ENCODE measurements around the gene PHF14.
A peak's percentile ranks its signal among the peaks of the same experiment; 100 is the strongest.
"Not testable (repeated sequence)": the region's sequence is repeated elsewhere in the genome, so short reads cannot be mapped to it uniquely, and the experiment has no call there.

The PHF14 gene, protein sequence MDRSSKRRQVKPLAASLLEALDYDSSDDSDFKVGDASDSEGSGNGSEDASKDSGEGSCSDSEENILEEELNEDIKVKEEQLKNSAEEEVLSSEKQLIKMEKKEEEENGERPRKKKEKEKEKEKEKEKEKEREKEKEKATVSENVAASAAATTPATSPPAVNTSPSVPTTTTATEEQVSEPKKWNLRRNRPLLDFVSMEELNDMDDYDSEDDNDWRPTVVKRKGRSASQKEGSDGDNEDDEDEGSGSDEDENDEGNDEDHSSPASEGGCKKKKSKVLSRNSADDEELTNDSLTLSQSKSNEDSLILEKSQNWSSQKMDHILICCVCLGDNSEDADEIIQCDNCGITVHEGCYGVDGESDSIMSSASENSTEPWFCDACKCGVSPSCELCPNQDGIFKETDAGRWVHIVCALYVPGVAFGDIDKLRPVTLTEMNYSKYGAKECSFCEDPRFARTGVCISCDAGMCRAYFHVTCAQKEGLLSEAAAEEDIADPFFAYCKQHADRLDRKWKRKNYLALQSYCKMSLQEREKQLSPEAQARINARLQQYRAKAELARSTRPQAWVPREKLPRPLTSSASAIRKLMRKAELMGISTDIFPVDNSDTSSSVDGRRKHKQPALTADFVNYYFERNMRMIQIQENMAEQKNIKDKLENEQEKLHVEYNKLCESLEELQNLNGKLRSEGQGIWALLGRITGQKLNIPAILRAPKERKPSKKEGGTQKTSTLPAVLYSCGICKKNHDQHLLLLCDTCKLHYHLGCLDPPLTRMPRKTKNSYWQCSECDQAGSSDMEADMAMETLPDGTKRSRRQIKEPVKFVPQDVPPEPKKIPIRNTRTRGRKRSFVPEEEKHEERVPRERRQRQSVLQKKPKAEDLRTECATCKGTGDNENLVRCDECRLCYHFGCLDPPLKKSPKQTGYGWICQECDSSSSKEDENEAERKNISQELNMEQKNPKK

DNA sequence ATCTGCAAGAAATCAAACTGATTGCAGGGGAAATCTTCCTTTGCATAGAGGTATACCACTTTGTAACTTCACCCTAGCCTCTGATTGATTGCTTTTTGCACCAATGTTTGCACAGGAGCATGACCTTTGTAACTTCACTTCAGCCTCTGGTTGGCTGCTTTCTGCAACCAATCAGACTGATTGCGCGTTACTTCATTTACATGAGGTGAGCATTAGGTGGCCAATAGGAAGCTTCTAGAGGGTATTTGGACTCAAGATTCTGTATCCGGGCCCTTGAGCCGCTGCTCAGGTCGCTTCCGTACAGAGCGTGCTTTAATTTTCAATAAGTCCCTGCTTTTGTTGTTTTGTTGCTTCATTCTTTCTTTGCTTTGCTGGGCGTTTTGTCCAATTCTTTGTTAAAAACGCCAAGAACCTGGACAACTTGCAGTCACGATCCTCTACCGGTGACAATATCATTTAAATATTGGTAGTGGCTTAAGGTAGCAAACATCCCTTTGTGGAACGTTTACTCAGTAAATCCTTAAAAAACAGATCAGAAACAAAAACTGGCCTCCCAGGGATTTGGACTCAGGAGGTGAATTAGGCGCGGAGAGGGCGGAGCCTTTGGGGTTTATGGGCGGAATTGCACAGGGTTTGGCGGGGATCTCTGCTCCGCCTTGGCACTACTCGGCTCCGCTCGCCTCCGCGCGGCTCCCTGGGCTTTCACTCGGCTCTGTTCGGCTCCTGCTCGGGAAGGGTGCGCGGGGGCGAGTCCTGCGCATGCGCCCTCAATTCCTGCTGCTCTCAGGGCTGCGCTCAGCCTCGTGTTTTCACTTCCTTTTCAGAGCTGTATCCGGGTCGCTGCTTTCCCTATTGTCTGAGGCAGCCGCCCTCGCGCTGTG is at the start of gene PHF14:
PHF14 (plus strand) TSS at position 812 of the 881 bp plus-strand sequence. CDS start 452 bp downstream, outside the sequence.
- DNase-seq (ENCODE audit: low read depth), result peak; percentile 83

DNA sequence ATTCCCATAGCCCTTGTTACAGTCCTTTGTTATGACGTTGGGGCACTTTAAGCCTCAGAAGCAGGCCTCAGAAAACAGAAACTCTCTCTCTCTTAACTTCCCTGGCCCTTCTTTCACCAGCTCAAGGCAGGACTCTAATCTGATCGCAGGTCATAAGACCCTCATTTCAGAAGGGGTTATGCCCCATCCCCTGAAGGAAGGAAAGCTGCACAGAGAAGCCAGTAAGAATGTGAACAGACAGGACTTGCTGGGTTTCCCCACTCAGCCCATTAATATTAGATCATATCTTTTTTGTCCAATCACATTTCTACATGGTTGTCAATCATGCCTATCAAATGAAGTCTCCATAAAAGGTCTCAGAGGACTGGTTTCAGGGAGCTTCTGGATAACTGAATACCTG is 49.3 kb upstream of the PHF14 start:
- DNase-seq (ENCODE audit: low read depth), result no peak

GRCh38 chr7:10928203-10928602 is 45.5 kb upstream of the PHF14 start:
- DNase-seq (ENCODE audit: low read depth), result not testable (repeated sequence)

DNA sequence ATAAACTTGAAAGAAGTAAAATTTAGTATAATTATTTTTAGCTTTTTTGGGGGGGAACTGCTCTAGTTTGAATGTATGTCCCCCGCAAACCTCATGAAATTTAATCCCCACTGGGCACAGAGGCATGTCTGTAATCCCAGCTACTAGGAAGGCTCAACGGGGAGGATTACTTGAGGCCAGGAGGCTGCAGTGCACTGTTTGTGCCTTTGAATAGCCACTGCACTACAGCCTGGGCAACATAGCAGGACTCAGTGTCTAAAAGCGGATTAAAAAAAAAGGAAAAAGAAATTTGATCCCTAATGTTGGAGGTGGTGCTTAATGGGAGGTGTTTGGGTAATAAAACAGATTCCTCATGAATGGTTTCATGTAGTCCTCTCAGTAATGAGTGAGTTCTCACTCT is 43.1 kb upstream of the PHF14 start:
- no peak for DNase-seq (ENCODE audit: low read depth)

GRCh38 chr7:10931161-10931560 is 42.5 kb upstream of the PHF14 start:
- DNase-seq (ENCODE audit: low read depth), result no peak

- peak; percentile 10 for DNase-seq (ENCODE audit: low read depth)
Measured at GRCh38 chr7:10934292-10934691, 39.4 kb upstream of the PHF14 start.

DNA sequence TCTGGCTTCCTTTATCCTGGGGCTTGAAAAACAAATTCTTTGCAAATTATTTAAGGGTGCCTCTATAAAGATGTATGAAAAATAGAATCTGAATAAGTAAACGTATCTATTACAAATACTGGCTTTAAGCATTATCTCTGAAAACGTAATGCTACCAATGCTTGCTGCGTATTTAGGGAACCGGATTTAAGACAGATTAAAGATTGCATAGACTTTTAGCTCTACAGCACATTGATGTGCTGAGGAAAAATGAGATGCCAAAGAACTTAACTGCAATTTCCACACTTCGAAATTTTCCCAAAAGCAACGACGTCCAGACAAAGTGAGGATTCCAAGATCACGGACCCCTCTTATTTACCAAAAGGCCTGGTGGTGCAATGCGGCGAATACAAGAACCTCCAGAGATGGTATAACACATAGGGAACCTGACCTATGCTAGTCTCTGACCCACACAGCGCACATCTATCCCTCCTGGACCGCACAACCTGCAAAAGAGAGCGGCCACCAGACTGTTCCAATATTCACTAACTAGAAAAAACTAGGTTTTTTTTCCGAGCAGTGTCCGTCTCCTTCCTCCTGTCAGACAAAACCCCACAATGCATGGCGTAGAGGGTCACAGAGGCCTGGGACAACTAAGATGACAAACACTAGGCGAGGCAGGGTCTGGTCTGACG is 34.3 kb upstream of the PHF14 start:
- DNase-seq (ENCODE audit: low read depth), result no peak

GRCh38 chr7:10939911-10940703 is 33.6 kb upstream of the PHF14 start:
- DNase-seq (ENCODE audit: low read depth), result peak; percentile 73

GRCh38 chr7:10940704-10941355 is 32.8 kb upstream of the PHF14 start:
- no peak for DNase-seq (ENCODE audit: low read depth)

- DNase-seq (ENCODE audit: low read depth), result no peak
Measured at GRCh38 chr7:10950494-10950893, 23.2 kb upstream of the PHF14 start.

GRCh38 chr7:10950974-10951578 is 22.6 kb upstream of the PHF14 start:
- not testable (repeated sequence) for DNase-seq (ENCODE audit: low read depth)

GRCh38 chr7:10952588-10952987 is 21.1 kb upstream of the PHF14 start:
- DNase-seq (ENCODE audit: low read depth), result no peak

DNA sequence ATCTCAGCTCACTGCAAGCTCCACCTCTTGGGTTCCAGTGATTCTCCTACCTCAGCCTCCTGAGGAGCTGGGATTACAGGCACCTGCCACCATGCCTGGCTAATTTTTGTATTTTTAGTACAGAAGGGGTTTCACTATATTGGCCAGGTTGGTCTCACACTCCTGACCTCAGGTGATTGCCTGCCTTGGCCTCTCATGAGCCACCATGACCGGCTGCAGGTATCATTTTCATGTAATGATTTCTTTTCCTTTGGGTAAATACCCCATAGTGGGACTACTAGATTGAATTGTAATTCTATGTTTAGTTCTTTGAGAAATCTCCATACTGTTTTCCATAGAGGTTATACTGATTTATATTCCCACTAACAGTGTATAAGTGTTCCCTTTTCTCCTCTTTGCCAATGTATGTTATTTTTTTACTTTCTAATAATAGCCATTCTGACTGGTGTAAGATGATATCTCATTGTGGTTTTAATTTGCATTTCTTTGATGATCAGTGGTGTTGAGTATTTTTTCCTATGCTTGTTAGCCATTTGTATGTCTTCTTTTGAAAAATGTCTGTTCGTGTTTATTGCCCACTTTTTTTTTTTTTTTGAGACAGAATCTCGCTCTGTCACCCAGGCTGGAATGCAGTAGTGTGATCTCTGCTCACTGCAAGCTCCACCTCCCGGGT is 20.5 kb upstream of the PHF14 start:
- not testable (repeated sequence) for DNase-seq (ENCODE audit: low read depth)

- DNase-seq (ENCODE audit: low read depth), result no peak
Measured at GRCh38 chr7:10956528-10956927, 17.1 kb upstream of the PHF14 start.

GRCh38 chr7:10960242-10960641 is 13.4 kb upstream of the PHF14 start:
- DNase-seq (ENCODE audit: low read depth), result not testable (repeated sequence)

DNA sequence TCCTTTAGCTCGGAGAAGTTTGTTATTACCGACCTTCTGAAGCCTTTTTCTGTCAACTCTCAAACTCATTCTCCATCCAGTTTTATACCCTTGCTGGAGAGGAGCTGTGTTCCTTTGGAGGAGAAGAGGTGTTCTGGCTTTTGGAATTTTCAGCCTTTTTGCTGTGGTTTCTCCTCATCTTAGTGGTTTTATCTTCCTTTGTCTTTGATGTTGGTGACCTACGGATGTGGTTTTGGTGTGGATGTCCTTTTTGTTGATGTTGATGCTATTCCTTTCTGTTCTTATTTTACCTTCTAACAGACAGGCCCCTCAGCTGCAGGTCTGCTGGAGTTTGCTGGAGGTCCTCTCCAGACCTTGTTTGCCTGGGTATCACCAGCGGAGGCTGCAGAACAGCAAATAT is 8.7 kb upstream of the PHF14 start:
- not testable (repeated sequence) for DNase-seq (ENCODE audit: low read depth)

GRCh38 chr7:10972174-10972573 is 1.5 kb upstream of the PHF14 start:
- no peak for DNase-seq (ENCODE audit: low read depth)

DNA sequence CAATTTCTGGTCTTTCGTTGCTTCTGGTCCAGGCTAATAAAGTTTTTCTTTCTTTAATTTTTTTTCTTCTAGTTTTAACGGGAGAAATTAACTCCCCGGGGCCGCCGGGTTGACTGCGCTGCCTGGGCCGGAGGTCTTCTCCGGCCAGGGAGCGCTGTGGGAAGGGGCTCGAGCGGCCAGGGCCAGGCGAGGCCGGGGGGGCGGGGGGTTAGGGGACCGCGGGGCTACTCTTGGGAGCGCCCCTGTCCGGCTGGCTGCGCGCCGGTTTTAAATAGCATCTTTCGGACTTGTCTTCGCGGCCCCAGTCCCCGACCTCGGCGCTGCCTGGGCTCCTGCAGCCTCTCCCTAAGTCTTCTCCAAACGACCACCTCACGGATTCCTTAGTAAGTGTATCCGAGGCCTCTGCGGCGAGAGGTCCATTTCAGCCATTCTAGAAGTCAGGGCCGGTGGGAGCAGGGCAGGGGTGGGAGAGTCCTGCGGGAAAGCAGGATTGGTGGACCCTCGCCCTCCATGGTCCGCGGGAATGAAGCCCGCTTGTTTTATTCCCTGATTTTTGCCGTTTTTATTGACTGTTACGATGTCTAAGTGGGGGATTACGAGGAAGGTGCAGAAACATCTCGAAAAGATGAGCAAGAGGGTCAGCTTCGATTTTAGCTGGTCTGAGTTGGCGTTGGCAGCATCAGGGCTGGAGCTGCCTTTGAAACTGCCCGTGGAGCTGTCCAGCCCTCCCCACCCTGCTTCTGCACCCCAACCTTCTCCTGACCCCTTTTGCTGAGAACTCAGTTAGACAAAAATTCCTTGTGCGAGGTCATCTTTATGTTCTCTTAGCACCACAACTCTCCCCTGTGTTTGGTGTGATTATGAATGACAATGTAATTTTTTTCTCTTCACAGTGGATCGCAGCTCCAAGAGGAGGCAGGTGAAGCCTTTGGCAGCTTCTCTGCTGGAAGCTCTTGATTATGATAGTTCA is 555 bp downstream of the PHF14 start:
- DNase-seq (ENCODE audit: low read depth), result no peak

Data from non-pigmented ciliary epithelial cell (primary cell).